NOMO-1 (cell line): ENCODE results near the gene C1RL.
A peak's percentile ranks its signal among the peaks of the same experiment; 100 is the strongest.

Experiments
- DNase-seq, 2 experiments: peaks; one replicate each; lab custom pipeline; 2025; ENCODE audit not compliant: unreplicated experiment in 2 of 2; lab: John Stamatoyannopoulos, UW

The C1RL gene

DNA sequence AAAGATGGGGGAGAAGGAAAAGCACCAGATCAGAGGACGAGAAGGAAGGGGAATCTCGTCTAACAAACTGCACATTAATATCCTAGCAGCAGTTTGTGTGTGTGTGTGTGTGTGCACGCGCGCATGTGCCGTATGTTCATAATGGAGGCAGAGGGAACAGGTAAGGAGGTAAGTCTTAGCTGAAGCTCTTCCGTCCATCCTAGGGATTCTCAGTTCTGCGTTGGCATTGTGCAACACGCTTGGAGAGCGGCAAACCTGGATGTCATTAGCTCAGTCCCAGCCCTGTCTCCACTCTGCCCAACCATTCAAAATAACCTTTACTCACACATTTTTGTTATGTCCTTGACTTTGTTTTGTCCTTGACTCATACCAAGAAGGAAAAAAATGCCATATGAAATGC lies 15.1 kb downstream of the C1RL start:
- DNase-seq, result no peak

DNA sequence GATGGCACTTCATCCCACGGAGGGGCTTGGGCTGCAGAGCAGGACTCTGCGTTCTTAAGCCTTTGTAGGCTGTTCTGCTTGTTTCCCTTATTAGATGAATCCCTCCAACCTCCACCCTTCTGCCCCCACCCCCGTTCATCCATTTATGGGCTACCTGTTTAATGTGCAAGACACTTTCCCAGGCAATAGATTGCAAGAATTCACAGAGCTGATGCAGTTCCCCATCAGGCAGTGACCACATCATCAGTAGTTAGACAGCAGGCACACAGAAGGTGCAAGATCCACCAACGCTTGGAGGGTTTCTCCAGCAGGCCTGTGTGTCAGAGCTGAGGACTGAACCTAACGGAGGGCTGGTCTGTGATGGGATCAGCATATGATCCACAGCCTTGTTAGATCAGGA lies 15.5 kb downstream of the C1RL start:
- no peak for DNase-seq

DNA sequence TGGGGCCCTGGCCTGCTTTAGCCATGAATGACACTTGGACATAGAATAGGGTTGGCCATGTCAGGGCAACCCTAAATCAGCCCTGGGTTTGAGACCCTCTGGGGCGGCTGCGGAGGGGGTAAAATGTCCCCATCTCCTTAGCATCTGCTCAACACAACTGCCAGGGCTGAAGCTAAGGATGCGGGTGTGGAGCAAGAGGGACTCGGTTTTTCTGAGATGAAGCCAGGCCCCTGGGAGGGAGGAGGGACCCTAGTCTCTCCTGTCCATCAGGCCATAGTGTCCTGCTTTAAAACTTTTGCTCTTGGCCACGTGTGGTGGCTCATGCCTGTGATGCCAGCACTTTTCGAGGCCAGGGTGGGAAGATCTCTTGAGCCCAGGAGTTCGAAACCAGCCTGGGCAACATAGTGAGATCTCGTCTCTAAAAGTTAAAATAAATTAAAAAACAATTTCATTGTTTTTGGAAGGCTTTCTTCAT lies 16.0 kb downstream of the C1RL start:
- no peak for DNase-seq

GRCh38 chr12:7092229-7092985 lies 16.6 kb downstream of the C1RL start, which contains the start of gene C1R:
Gene C1R (minus strand): TSS chr12:7092445. CDS start chr12:7092388, 57 bp downstream.
- DNase-seq, result peak; percentile 22 to 30

DNA sequence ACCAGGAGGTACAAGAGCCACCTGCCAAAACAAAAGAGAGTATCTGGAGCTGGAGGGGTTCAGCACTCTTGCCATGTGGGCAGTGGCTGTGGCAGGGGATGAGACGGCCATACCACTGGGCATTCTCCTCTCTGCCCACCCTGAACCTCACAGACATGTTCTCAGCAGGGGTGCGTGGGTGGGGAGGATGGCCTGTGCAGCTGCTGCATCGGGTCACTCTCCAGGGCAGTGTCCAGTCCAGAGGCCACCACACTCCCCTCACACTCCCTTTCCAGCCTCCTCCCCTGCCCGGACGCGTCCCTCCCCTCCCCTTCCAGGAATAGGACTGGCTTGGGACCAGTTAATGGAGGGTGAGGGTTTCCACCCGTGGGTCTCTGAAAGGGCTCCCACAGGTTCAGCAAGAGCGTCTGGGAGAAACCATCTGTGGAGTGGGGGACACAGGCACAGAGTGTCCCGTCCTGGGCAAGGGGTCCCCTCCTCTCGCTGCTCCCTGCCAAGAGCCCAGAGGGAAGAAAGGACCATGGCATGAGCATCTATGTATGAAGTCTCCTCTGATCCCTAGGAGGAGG lies 17.3 kb downstream of the C1RL start:
- no peak for DNase-seq

DNA sequence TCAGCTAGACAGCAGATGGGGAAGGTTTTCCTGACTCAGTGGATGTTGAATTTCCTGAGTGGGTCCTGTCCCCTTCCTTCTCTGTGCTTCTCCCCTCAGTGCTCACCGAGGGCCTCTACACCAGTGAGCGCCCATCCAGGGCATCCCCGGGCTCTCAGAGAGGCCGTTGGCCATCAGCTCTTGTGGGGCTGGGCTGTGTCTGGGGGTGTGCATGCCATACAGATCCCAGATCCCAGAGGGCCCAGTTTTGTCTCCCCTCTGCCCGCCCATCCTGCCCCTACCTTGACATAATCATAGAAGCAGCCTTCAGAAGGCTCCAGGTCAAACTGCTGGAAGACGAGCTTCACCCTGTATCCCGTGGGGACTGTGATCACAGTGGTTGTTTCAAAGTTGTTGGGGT lies 17.8 kb downstream of the C1RL start:
- DNase-seq, result no peak

- DNase-seq, result no peak
Measured at GRCh38 chr12:7090222-7090998, 18.6 kb downstream of the C1RL start.

DNA sequence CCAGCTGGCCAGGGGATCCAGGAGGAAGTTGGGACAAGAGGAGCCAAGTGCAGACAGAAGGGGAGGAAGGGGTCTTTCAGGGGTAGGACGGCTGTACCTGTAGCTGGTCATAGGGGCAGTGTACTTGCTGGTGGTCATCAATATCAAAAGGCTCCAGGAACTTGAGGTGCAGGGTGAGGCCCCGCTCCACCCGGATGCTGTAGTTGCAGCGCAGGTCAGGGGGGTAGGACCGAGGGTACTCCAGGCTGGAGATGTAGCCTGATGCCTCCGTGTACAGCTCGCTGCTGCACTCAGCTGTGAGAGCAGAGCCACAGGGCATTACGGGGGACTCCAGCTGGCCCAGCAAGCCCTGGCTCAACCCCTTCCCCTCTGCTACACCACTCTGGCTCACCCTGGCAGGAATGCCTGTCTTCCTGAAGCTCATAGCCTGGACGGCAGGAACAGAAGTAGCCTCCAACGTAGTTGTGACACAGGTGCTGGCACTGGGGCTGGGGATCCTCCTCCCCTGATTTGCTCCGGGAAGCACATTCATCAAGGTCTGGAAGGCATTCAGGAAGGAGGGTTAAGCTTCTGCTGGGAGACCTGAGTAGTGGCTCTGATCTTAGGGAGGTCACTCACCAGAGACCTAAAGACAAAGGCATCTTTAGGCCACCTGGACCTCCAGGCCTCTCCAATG lies 19.7 kb downstream of the C1RL start:
- no peak for DNase-seq

DNA sequence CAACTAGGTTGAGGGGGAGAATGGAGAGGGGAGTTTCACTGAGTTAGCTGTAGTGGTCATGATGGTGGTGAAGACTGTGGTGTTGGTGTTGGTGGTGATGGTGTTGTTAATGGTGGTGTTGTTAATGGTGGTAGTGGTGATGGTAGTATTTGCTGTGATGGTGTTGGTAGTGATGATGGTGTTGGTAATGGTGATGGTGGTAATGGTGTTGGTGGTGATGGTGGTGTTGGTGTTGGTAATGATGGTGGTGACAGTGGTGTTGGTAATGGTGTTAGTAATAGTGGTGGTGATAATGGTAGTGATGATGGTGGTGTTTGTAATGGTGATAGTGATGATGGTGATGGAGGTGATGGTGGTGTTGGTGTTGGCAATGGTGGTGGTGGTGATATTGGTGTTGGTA lies 25.9 kb downstream of the C1RL start:
- no peak for DNase-seq

DNA sequence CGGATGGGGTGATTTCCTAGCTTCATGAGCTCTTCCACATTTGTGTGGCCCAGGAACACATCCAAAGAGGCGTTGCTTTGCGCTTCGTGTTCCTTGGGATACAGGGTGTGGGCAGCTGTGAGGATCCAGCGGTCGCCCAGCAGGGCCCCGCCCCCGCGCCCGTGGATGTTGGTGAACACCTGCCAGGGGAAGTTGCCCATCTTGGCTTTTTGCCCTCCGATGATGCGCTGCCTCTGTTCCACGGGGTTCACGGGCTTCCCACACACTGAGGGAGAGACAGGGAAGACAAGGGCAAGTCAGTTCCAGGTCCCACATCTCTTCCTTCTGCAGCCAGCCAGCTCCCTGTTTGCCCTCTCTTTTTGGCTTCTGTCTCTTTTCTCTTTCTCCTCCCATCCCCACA lies 28.0 kb downstream of the C1RL start:
- no peak for DNase-seq

GRCh38 chr12:7079826-7080125 lies 29.2 kb downstream of the C1RL start:
- DNase-seq, result no peak

DNA sequence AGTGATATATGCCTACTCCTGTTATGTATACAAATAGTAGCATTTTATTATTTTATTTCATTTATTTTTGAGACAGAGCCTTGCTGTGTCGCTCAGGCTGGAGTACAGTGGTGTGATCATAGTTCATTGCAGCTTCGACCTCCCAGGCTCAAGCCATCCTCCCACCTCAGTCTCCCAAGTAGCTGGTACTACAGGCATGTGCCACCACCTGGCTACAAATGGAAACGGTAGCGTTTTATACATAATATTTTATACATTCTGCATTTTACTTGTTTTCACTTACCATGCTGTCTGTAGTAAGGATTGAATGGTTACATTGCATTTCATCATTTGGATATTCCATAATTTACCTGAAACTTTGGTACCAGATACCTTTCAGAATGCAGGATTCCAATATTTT lies 30.9 kb downstream of the C1RL start:
- no peak for DNase-seq

GRCh38 chr12:7076493-7076892 lies 32.5 kb downstream of the C1RL start:
- no peak for DNase-seq

DNA sequence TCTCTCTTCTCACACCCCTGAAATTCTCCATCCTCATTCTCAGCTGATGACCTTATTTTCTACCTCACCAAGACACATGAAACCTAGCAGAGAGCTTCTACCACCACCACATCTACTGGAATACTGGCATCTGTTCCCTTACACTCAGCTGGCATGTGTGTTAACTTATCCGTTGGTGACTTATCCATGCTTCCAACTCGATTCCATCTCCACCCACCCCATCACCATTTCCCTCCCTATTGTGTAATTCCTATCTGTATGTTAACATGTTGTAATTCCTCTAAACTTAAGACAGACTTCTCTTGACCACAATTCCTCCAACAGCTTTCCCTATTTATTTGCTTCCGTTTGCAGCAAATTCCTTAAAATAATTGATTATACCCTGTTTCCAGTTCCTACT lies 33.1 kb downstream of the C1RL start:
- no peak for DNase-seq

- no peak for DNase-seq
Measured at GRCh38 chr12:7075518-7075917, 33.5 kb downstream of the C1RL start.

- no peak for DNase-seq
Measured at GRCh38 chr12:7073946-7074345, 35.1 kb downstream of the C1RL start.

DNA sequence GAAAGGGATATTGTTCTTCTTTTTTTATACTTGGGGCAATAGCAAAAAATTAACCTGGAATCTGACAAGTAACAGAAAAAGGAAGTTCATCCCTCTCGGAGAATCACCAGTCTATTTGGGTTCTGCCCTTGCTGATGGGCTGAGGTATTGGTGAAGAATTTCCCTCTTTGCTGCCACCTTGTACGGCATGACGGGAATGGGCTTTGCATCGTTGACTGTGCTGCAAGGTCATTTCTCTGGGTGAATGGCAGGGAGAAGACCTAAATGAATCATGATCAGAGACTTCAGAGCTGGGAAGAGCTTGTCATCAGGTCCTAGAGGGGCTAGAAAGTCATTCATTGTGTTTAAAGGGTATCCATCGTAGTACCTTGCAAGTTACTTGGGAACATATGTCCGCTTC lies 36.5 kb downstream of the C1RL start:
- no peak for DNase-seq

DNA sequence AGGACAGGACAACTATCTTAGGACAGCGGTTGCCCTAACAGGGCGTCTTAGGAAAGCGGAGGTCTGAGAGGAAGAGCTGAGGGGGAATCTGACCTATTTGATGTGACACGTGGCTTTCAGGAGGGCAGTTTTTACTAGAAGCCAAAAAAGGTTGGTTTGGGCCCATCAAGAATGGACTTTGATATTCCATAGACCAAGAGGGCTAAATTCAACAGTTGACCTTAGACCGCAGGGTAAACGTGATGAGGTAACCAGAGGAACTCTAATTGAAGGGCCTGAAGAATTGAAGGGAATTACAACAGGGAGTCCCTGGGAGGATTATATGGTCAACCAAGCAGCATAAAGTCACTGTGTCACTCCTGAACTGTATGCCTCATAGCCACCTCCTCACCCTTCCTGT lies 37.0 kb downstream of the C1RL start:
- no peak for DNase-seq

DNA sequence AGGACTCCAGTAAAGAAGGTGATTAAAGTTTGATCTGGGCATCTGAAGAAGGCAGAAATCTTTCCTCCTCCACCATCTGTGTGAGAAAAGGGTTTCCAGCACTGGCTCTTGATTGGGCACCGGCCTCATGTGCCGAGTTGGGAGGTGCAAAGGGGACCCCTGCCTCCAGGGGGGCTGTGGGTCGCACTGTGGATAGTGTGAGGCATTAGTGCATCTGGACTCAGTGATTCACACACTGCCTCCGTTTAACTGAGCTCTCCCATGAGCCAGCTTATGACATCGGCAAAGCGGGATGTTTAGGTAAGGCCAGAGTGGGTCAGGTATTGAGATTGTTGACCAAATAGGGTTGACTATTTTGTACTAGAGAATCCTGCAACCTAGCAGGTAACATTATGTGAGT lies 39.6 kb downstream of the C1RL start:
- DNase-seq, result no peak

GRCh38 chr12:7068994-7069346 lies 40.0 kb downstream of the C1RL start:
- no peak for DNase-seq

DNA sequence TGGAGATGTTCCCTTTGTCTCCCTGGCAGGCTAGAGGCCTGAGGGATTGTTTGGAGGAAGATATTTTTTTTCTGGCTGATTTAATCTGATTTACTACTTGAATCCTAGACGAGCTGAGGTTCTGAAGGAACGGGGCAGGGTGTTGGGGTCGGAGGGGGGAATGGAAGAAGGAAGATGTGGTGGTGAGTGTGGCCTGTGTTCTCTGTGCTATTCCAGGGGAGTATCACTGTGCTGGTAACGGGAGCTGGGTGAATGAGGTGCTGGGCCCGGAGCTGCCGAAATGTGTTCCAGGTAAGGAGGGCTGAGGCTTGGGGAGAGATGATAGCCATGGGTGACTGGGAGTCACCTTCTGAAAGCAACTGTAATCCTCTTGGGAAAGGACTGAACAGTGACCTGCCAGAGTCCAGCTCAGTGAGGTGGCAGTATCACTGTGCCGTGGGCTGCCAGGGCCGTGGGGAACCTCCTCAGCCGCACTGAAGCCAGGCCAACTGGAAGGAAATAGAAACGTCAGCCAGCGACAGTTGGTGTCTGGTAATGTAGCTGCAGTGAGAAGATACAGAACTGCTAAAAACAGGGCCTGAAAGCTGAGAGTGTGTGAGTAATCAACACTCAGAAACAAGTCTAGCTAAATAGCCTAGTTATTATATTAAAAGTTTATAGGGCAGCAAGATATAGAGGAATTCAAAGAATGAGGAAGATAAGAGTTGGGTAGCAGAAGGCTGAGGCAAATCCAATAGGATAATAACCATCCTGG lies 40.6 kb downstream of the C1RL start:
- no peak for DNase-seq
